Epithelial cell of esophagus (primary cell): Measurements from ENCODE around the gene KRT86.

Source experiments
- DNase-seq: peaks from one replicate; pipeline ENCODE4 v3.0.0; 2010; ENCODE audit warnings: low read depth
- H3K4me3 ChIP-seq: 2 replicates; pipeline ENCODE4 v1.5.1; 2011; ENCODE audit warnings: mild to moderate bottlenecking, low read length, control low read depth
- CTCF ChIP-seq: IDR thresholded peaks from 2 replicates; pipeline ENCODE4 v1.5.1; 2011; ENCODE audit warnings: low read depth, mild to moderate bottlenecking, low read length, control low read depth, inconsistent platforms; ENCODE audit not compliant: insufficient read depth; ENCODE audit errors: missing control alignments

Gene KRT86

DNA sequence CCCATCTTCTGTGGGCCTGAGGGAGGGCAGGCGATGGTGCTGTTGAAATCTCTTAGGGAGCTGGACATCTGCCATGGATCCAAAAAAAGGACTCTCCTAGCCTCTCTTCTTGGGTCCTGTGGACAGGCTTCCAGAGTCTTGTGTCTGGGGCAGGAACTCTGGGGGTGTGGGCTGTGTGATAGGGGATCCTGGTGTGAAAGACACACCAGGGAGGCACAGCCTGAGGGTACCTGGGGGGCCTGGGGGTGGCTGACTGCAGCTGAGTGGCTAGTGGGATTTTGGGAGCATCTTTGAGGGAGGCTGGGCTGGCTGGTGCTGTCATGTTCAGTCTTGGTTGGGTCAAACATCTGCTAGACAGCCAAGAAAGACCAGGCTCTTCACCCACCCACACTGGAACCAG lies 48.6 kb downstream of the KRT86 start:
- DNase-seq = no peak
- TF ChIP-seq CTCF = no peak
- H3K4me3 ChIP-seq = no peak overlapping the region

DNA sequence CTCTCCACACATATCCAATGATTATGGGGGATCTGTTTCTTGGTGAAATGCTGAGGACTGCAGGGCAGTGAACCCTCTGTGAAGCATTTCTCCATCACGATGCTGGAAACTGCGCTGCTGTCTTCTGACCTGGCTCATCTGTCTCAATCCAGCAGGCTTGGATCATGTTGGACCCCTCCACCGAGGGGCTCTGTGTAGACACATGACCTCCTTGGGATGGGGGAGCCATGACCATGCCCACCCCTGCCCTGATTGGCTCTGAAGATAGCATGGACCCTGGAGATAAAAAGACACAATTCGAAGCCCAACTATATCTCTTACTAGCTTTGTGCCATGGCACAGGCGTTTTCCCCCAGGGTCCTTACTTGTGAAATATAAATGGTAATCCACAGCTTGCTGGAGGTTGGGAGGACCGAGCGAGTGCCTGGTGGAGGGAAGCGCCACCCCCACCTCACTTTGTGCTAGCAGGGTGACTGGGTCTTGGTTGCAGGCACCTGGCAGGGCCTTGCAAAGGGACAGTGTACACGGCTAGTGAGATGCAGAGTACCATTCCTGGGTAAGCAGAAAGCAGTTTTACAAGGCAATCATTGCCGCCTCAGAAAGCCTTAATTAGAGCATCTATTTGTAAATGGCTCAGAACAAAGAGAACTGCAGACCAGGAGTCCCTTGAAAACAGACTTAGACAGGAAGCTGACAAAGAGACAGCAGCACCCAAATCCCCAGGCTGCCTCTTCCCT lies 49.1 kb downstream of the KRT86 start:
- no peak for DNase-seq
- no peak for TF ChIP-seq CTCF
- no peak overlapping the region for H3K4me3 ChIP-seq

GRCh38 chr12:52324153-52324444 lies 49.7 kb downstream of the KRT86 start:
- no peak for TF ChIP-seq CTCF
- DNase-seq = no peak
- no peak overlapping the region for H3K4me3 ChIP-seq

DNA sequence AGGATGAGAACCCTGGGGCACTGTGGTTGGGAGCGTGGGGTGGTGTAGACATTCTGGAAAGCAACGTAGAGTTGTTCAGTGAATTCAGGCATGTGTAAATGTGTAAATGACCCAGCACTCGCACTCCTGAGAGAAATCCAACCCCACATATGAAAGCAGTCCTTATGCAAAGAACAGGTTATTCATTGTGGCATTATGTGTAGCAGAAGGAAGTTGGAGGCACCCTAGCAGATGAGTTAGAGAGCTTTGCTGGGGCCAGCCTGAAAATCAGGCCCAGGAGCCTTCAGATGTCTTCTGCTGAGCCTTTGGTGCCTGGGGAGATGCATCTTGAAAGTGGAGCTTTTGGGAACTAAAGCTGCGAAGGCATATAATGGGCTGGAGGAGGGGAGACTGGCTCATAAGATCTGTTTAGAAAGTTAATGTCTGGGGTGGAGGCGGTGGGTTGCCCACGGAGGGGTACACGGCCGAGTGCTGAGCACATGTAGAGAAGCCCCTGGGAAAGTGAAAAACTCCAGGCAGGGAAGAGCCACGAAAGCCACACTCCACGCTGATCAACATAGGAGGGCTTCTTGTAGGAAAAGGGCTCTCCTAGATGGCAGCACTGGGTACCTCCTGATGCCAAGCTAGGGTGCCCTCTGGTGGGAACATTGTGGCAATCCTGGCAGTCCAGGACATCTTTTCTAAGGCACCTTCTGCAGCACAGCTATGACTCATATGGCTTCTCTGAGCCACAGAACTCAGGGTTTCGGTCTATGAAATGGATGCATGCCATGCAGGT lies 52.8 kb downstream of the KRT86 start:
- peak; percentile 99 for TF ChIP-seq CTCF
- no peak overlapping the region for H3K4me3 ChIP-seq
- DNase-seq = peak; percentile 98

- DNase-seq = no peak
- H3K4me3 ChIP-seq = no peak overlapping the region
- no peak for TF ChIP-seq CTCF
These were observed 53.5 kb downstream of the KRT86 start for GRCh38 chr12:52327830-52328500.

GRCh38 chr12:52331039-52331438 lies 56.6 kb downstream of the KRT86 start:
- no peak for TF ChIP-seq CTCF
- no peak for DNase-seq
- H3K4me3 ChIP-seq = no peak overlapping the region
